ENCODE results near the gene CHMP4B.

DNA sequence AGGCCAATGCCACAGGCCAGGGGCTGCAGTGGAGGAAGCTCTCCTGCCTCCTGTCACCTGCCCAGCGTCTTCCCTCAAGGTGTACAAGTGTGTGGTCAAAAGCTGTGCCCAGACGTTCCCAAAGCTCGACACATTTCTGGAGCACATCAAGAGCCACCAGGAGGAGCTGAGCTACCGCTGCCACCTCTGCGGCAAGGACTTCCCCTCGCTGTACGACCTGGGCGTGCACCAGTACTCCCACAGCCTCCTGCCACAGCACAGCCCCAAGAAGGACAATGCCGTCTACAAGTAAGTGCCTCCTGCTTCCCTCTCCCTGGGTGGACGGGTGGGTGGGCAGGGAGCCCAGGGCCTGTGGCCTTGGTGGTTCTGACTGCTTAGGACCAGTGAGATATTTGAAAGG lies 41.1 kb upstream of the CHMP4B start:
- TF ChIP-seq, protein P1, sequence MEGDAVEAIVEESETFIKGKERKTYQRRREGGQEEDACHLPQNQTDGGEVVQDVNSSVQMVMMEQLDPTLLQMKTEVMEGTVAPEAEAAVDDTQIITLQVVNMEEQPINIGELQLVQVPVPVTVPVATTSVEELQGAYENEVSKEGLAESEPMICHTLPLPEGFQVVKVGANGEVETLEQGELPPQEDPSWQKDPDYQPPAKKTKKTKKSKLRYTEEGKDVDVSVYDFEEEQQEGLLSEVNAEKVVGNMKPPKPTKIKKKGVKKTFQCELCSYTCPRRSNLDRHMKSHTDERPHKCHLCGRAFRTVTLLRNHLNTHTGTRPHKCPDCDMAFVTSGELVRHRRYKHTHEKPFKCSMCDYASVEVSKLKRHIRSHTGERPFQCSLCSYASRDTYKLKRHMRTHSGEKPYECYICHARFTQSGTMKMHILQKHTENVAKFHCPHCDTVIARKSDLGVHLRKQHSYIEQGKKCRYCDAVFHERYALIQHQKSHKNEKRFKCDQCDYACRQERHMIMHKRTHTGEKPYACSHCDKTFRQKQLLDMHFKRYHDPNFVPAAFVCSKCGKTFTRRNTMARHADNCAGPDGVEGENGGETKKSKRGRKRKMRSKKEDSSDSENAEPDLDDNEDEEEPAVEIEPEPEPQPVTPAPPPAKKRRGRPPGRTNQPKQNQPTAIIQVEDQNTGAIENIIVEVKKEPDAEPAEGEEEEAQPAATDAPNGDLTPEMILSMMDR (IDR thresholded peaks at IDR 0.05), result no peak
- no peak for TF ChIP-seq POLR2A (IDR thresholded peaks at IDR 0.05)
